ENCODE measurements around the gene GRXCR2.
"Not testable (repeated sequence)": the region's sequence is repeated elsewhere in the genome, so short reads cannot be mapped to it uniquely, and the experiment has no call there.

GRXCR2 gene

DNA sequence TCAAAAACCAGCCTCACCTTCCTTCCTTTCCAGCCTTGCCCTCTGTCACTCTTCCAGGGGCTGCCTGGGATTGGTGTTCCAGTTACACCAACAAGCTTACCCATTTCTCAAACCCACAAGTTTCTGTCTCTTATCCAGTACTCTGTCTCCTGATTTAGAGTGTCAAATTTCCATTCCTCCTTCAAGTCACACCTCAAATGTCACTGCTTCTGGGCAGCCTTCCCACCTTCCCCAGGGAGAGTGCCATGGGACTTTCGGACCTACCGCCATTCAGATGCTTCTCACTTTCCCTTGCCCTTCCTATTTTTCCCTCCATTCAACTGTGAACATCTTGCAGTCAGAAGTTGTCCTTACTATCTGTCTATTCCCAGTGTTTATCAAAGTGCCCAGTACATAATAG lies 2.0 kb upstream of the GRXCR2 start:
- DNase-seq: no peak

DNA sequence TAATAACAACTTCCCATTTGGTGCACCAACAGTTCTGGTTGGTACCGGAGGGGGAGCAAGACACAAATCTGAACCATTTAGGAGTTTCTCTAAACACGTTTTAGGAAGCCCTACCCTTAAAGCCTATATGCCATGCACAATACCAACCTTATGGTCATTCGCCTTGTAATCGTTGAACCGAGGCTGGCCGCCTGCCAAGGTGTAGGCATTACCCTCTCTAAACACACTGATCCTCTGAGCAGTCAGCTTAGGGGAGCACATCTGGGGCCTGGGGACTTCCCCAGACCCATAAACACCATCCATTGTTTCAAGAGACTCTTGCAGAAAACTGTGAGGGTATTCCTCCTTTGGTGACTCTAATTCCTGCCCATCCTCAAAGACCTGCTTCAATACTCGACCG lies 328 bp downstream of the GRXCR2 start:
- DNase-seq: peak in 1 of 2 experiments; percentile 33

DNA sequence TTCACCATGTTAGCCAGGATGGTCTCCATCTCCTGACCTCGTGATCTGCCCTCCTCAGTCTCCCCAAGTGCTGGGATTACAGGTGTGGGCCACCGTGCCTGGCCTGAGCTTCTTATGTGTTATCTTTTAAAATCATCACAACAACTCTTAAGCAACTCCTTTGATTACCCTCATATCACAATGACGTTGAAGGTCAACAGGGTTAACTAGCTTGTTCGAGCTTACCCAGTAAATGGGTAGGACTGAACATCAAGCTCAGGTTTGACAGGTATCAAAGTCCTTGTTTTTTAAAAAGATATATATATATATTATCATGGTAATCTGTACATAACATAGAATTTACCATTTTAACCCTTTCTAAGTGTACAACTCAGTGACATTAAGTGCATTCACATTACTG lies 3.1 kb downstream of the GRXCR2 start:
- DNase-seq: no peak

DNA sequence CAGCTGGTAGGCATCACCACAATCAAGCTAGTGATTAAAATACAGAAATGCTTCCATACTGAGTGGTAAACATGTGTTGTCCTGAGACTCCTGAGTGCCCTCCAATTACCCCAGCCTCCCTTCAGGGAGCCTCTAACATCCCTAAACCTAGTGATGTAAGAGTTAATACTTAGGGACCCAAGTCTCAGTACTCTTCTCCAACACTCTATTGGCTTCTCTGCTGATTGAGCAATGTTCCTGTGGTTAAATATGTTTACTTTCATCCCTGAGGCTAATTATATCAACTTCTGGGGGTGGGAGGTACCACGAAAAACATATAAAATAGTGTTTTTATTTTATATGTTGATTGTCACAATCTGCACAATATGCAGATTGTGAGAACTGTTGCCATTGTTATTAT lies 5.0 kb downstream of the GRXCR2 start:
- DNase-seq: no peak

DNA sequence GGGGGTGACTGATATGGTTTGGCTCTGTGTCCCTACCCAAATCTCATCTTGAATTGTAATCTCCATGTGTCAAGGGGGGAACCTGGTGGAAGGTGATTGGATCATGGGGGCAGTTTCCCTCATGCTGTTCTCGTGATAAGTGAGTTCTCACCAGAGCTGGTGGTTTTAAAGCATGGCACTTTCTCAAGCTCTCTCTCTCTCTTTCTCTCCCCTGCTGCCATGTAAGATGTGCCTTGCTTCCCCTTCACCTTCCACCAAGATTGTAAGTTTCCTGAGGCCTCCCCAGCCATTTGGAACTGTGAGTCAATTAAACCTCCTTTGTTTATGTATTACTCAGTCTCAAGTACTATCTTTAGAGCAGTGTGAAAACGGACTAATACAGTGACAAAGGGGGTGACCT lies 8.4 kb downstream of the GRXCR2 start:
- not testable (repeated sequence) for DNase-seq

DNA sequence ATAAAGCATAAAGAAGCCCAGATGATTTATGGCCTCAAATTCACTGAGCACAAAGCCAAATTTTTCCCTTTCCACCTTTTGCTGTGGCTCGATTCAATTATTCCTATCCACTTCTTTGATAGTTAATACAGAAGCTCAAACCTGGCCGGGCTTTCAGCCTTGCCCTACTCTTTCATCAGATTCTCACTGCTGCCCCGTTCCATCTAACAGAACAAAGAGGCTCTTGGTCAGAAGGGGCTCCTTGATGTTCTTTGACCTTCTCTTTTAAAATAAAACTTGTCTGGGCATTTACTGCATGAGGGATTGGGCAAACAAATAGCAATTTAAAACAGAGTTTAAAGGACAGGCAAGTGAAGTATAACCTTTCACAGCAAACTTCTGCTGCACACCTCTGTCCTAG lies 9.8 kb downstream of the GRXCR2 start:
- no peak for DNase-seq

DNA sequence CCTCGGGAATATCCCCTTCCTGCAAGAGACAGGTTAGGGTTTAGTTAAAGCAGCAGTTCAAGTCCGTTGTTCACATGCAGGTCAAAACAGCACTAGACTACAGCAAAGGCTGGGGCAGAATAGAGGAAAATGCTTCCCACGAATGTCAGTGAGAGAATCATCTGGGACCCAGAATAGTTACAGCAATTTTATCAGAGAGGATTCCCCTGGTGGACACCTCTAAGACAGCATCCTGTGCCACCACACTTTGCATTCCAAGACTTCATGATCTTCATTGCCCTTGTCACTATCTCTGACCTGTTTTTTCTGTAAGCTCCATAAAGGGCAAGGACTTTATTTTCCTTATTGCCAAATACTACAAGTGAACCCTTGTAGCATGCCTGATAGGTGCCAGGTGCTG lies 12.9 kb downstream of the GRXCR2 start:
- peak in 1 of 2 experiments; percentile 40 for DNase-seq

DNA sequence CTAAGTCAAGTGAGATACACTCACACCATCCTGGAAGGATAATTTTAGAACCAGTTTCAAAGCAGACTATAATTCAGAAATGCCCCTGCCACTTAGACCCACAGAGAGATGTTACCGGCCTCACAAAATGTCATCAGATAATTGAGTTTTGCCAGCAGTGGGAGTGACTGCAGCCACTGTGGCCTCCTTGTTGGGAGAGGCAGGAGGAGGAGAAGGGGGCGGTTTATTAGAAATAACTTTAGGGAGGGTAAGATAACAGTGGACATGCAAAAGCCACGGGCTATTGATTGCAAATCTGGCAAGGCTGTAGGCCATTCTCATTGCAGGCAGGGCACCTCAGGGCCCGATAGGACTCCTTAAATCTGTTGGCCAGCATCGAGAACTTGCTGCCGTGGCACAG lies 13.4 kb downstream of the GRXCR2 start:
- no peak for DNase-seq

DNA sequence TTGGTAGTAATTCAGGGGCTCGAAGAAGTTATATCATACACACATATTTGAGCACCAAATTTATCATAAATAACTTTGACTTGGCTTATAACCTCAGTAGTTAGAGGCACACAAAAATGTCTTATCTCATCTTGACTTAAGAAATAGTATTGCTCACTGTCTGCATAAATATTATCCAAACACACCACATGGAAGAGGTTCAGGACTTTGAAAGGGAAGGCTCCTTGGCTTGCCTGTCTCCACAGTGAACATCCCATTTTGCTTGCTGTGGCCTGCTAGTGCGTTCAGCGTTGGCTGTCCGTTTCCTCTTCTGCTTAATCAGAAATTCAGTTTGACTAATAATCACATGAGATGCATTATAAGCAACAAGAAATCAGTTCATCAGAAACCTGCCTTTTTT lies 13.9 kb downstream of the GRXCR2 start:
- no peak for DNase-seq

DNA sequence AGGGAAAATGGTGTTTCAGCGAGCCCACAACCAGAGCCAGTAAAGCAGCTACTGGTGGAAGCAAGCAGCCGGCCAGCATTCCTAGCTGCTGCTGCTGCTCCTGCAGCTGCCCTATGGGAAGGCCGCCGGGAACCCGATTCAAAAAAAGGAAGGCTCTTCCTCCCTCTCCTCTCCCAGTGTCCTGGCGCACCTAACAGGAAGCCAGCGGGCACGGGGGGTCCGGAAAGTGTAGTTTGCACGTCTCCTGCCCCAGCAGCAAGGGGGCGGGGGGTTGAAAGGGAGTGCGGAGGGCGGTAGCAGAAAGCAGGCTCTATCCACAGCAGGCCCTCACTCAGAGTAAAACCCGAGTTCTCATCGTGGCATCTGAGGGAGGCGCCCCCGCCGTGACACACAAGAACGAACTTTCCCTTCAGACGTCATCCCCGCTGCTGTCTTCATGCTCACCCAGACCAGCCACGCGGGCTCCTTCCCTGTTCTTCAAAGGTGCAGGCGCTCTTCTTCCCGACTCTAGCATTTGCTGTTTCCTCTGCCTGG lies 16.5 kb downstream of the GRXCR2 start:
- peak; percentile 74 to 77 for DNase-seq

DNA sequence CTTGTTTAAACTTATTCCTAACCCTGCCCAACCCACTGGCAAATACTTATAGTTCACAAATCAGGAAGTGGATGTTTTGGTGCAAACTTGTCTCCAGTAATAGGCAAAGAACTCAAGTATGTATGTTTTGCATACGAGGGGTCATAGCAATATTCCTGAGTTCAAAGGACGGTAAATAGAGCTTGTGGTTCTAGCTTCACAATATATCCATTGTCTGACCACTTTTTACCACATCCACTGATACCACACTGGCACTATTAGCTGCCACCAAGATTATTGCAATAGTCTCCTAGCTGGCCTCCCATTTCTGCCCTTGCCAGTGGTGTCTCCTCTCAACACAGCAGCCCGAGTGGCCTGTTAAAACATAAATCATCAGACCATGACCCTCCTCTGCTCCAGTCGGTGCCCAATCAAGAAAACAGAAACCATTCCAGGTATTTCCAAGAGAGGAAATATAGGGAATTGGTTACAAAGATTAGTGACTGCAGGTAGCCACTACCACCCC lies 17.0 kb downstream of the GRXCR2 start:
- DNase-seq: peak; percentile 59 to 74

DNA sequence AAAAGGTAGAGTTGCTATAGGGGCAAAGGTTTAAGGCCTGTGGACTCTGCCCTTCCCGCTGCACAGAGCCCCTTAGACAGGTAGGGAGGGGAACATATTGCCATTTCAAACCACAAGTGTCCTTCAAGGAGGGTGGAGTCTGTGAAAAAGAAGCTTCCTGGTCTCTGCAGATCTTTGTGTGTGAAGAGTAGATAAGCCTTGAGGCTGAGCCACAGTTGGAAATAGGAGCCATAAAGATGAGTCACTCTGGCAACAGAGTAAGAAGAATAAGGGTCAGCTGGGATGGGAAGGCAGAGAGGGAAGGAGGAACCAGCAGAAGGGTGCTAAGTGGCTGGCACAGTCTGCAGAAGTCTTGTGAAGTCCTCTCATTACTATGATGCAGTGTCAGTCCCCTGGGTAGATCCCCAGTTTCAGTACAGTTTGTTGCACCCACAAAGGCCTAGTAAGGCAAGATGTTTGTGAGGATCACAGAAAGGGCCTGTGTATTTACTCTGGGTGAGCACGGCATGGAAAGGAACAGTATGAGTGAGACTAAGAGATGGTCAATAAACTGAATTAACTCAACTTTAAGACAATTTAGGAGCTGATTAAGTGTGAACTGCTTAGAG lies 18.1 kb downstream of the GRXCR2 start:
- no peak for DNase-seq

DNA sequence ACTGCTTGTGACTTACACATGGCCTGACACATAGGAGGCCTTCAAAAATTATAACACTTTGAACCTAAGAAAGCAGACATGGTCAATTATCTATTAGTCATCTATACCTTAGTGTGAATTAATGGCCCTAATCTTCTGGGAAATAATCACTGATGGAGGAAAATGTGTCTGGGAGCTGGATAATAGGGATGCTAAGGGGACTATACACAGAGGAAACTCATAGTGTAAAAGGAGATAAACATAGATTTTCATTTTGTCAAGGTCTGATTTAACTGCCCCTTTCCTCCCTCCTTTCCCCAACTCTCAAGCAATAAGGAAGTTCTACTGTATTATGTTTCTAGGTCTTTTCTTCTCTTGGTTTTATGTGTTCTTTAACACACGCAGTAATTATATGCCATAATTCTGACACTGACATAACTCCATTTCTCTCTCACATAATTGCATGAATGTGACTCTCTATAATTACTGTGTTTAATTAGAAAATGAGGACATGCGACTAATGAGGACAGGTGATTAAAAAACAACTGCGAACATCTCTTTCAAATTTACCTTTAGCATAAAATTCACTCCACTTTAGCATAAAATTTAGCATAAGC lies 18.9 kb downstream of the GRXCR2 start:
- DNase-seq: no peak

DNA sequence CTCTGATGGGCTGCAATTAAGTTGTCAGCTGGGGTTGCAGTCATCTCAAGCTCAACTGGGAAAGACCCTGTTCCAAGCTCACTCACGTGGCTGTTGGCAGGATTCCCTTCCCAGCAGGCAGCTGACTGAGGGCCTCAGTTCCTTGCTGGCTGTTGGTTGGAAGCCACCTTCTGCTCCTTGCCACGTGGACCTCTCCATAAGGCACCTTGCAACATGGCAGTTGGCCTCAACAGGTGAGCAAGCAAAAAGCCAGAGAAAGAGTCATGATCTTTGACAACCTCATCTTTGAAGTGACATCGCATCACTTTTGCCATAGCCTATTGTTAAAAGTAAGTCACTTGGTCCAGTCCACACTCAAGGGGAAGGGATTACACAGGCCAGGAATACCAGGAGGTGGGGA lies 19.8 kb downstream of the GRXCR2 start:
- no peak for DNase-seq

DNA sequence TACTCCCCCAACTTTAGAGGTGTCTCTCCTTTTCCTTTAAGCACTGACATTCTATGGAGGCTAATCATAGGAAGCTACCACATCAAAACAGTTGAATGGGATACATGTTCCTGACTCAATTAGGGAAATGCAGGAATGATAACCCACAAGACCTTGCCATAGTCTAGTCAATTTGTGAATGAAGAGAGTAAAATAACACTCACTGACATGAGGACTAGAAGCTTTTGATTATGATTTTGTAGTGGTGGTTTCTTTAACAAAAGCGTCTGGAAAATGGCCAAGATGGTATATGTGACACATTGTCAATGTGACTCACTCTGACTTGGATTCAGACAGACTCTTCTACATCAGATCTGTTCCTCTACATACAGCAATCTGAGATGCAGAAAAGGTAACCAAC lies 24.0 kb downstream of the GRXCR2 start:
- no peak for DNase-seq

DNA sequence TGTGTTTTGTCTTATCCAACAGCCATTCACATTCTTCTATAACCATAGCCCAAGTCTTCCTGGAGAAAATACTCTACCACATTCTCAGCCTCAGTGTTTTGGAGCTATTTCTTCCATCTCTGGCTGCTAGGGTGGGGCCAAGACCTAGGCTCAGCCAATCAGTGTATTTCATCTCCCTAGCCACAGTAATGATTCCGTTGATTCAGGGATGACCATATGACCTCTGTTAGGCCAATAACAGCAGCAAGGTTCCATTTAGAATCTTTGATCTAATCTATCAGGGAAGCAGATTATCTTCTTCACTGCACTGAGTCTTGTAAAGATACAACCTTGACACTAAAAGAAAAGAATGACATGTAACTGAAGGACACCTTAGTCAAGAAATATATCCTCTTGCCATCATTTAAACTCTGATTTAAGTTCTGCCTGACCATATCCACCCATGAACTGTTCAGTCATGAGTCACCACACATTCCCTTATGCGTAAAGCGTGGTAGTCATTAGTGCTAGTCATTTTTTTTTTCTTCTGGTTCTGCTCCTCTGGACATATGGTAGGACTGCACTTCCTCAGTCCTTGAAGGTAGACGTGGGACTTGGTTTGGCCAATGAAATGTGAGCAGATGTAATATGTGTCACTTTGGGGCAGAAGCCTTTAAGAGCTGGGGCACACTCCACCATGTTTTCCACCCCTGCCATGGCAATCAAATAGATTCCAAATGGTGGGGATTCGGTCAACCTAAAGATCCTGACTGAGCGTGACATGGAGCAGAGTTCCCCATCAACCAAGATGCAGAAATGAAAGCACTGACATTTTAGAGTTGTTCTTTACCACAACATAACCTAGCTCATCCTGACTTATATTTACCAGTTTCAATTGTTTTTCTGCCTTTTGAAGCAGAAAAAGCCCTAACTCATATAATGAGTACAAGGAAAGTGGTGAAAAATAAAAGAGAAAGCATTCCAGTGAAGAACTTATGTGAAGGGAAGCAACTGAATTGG lies 25.0 kb downstream of the GRXCR2 start:
- DNase-seq: no peak

DNA sequence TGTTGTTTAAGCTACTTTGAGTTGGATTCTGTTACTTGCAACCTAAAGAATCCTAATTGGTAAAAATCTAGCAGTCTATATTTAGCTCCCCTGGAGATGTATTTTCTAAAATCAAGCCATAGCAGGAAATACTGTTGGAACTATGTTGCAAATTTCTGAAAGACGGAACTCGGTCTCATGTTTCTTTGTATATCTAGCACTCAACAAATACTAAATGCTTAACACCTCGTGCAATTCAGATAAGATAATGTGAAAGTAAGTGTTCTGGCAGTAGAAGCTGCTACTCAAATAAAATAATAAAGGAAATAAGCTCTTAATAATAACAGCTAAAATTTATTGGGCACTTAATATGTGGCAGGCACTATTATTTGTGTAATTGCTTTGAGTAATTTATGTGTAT lies 26.7 kb downstream of the GRXCR2 start:
- DNase-seq: no peak

DNA sequence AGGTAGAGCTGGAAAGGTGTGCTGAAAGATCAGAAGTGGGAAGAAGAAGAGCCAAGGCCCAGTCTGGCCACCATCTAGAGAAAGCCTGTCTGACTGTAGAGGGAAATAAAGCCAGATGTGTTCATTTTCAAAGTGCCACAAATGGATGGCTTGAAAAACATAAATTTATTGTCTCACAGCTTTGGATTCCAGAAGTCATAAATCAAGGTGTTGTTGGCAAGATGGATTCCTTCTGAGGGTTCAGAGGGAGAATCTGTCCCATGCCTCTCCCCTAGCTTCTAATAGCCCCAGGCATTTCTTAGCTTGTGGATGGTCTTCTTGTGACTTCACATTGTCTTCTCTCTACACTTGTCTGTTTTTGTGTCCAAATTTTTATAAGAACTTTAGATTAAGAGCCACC lies 31.5 kb downstream of the GRXCR2 start:
- DNase-seq: no peak

DNA sequence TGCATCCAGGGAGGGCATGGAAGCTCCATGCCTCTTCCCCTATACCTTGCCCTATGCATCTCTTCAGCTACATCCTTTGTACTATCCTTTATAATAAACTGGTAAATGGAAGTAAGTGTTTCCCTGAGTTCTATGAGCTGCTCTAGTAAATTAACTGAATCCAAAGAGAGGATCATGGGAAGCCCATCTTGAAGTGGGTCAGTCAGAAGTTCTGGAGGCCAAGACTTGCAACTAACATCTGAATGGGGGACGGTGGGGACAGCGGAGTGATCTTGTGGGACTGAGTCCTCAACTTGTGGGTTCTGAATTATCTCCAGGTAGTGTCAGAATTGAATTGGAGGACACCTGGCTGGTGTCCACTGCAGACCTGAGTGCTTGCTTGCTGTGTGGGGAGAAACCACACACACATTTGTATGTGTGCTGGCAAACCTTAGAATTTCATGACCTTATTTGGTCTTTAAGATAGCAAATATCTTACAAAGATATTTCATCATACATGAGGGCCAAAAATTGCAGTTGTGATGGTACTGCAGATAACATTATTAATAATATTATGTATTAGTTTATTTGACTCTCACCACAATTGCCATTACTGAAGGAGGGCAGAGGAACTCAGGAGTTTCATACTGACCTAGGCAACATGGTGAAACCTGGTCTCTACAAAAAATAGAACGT lies 32.2 kb downstream of the GRXCR2 start:
- no peak for DNase-seq

DNA sequence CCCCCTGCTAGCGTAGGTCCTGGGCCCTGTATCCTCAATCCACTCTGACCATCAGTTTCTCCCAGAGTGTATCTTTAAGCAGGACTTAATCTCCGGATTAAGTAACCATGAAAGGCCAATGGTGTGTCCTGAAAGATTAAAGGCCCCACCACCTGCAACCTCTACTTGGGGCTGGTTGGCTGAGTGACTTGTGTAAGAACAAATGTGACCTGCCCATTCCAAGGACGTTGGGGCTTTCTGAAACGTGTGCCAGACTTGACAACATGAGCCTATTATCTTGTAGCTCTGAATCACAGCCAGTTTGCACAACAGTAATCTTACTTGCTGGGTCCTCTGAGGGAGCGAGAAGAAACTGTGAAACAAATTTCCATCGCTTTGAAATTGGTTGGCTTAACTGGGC lies 34.5 kb downstream of the GRXCR2 start:
- no peak for DNase-seq

DNA sequence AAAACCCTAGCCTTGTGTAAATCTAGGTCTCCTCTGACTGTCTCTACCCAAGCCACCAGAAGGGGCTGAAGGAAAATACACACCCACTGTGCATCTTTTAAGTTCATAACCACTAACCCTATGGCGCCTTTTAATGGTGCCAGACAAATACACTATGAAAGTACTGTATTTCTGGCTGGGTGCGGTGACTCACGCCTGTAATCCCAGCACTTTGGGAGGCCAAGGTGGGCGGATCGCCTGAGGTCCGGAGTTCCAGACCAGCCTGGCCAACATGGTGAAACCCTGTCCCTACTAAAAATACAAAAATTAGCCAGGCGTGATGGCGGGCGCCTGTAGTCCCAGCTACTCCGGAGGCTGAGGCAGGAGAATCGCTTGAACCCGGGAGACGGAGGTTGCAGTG lies 36.6 kb downstream of the GRXCR2 start:
- not testable (repeated sequence) for DNase-seq

DNA sequence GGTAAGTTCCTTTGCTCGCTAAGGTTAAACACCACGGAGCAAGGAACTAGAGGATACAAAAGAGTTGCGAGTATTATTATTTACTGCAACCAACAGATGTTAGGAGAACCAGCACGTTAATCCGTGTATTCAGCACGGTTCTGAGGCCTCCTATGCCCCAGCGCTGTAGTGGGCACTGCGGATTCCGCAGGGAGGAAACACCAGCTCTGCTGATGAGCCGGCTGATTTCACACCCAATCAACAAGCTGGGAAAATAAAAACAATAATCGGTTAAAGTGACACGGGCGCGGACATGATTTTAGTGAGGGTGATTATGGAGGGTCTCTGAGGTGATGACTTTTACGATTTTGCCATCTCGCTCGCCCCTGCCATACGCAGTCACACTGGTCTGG lies 37.0 kb downstream of the GRXCR2 start:
- no peak for DNase-seq
